ENCODE results near the gene MAJIN. TPM values are rescaled to one million over a fixed set of nuclear protein-coding genes. Genes with fewer than 3 reads are reported as not detected.
"Not testable (repeated sequence)": the region's sequence is repeated elsewhere in the genome, so short reads cannot be mapped to it uniquely, and the experiment has no call there.

MAJIN gene
- total and polyA plus RNA-seq, 5 donors = not detected

DNA sequence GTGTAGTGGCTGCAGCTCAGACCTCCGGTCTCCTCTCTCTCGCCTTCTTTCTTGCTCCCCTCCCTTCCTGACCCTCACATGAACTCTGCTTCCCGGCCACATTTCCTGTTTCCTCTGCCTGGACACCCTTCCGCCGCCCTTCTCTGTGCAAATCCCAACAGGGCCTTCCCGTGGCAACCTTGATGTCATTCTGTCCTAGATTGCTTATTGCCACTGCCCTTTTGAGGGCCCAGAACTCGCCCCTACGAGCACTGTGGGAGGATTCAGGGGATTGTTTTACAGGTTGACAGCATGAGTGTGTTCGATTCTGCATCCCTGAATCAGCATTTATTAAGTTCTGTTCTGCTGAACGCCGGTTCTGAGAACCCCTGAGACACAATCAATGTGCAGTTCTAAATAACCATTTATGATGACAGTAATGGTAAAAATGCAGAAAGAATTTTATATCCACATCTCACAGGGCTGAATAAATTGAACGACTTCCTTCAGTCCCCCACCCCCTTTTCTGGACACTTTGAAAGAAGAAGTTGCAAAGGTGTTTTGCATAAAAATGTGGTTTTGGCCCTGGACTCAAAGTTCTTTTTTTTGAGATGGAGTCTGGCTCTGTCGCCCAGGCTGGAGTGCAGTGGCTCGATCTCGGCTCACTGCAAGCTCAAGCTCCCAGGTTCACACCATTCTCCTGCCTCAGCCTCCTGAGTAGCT, 18.5 kb upstream of the MAJIN start:
- intact Hi-C loops (cut with DNase I) = no loop called here
- no peak overlapping the region for H3K27ac ChIP-seq (ENCODE audit: low read length)
- no peaks in the 10 kb centered on the region for H3K9me3 ChIP-seq (ENCODE audit: control insufficient read depth, low read length)
- DNase-seq = peak; percentile 70 to 83 (median 80)
- H3K27me3 ChIP-seq (ENCODE audit: control insufficient read depth, insufficient read depth) = no peaks in the 10 kb centered on the region
- ATAC-seq = peak; percentile 89 to 95
- WGBS = 37% methylated on average over 15 of the region's 15 CpGs
- no peak overlapping the region for H3K4me3 ChIP-seq (ENCODE audit: low read length)
- H3K4me1 ChIP-seq (ENCODE audit: control insufficient read depth, insufficient read depth, low read length) = peaks cover 2% of the 10 kb centered on the region

DNA sequence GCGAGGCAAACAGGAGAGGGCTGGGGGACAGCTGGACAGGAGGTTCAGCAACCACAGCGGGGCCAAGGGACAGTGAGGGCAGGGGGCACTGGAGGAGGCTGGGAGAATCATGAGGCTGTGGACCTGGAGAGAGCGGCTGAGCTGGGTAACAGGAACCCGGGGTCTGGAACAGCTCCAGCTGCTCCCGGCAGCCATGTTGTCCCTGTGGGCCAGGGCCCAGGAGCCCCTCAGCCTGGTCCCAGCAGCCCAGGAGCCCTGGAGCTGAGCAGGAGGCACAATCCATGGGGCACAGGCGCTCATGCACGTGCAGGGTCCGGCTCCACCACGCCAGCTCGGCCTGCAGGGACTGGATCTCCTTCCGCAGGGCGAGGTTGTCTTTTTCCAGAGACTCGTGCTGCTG, 17.5 kb upstream of the MAJIN start:
- Histone ChIP-seq H3K27me3 (ENCODE audit: control insufficient read depth, insufficient read depth) (no peaks in the 10 kb centered on the region), H3K27ac (ENCODE audit: low read length) (no peak overlapping the region), H3K4me1 (ENCODE audit: control insufficient read depth, insufficient read depth, low read length) (peaks cover 2% of the 10 kb centered on the region), H3K4me3 (ENCODE audit: low read length) (no peak overlapping the region), H3K9me3 (ENCODE audit: control insufficient read depth, low read length) (no peaks in the 10 kb centered on the region)
- 71% methylated on average over 13 of the region's 13 CpGs for WGBS
- ATAC-seq (peak; percentile 22 to 53), DNase-seq (peak in 2 of 3 donors; percentile 58 to 59)
- intact Hi-C loops (cut with DNase I) = no loop called here

DNA sequence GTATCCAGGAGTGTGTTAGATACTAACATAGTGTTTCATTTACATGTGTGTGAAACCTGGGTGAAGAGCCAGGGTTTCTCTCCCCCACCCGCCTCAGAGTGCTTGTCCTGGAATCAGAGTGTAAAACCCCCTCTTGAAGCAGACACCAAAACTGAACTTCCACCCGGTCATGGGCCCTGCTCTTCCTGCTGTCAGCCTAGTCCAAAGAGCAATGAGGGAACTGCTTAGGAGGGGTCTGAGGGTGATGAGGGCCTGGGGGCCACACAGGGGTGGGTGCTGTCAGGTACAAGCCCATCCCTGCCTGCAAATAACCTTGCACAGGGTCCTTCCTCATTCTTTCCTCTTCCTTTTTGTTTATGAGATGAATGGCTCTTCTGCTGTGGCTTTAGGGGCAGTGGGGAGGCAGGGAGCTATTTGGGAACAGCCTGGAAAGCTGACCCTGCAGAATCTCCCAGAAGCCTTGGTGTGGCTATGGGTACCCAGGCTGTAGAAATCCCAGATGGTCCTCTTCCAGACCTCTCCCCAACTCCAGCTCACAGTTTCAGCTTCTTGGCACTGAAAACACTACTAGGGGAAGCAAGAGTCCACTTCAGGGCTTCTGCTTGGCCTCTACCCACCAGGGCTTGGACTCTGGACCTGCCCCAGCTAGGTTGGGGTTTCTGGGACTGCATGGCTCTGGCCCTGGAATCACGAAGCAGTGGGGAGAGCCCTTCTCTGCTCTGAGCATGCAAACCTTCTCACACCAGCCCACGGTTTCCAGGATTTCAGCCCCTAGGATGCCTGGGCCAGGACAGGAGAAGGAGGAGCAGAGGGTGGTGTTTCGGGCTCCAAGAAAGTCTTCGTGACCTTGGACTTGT, 16.3 kb upstream of the MAJIN start:
- intact Hi-C loops (cut with DNase I) = no loop called here
- H3K9me3 ChIP-seq (ENCODE audit: control insufficient read depth, low read length) = no peaks in the 10 kb centered on the region
- no peak overlapping the region for H3K27ac ChIP-seq (ENCODE audit: low read length)
- ATAC-seq = no peak
- no peaks in the 10 kb centered on the region for H3K27me3 ChIP-seq (ENCODE audit: control insufficient read depth, insufficient read depth)
- 80% methylated on average over 6 of the region's 6 CpGs for WGBS
- DNase-seq = no peak
- peaks cover 2% of the 10 kb centered on the region for H3K4me1 ChIP-seq (ENCODE audit: control insufficient read depth, insufficient read depth, low read length)
- H3K4me3 ChIP-seq (ENCODE audit: low read length) = no peak overlapping the region

DNA sequence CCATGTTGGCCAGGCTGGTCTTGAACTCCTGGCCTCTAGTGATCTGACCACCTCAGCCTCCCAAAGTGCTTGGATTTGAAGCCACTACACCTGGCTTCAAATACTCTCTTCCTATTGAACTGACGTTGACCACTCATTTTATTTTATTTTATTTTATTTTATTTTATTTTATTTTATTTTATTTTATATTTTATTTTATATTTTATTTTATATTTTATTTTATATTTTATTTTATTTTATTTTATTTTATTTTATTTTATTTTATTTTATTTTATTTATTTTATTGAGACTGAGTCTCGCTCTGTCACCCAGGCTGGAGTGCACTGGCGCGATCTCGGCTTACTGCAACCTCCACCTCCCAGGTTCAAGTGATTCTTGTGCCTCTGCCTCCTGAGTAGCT, 11.4 kb upstream of the MAJIN start:
- H3K27me3 ChIP-seq (ENCODE audit: control insufficient read depth, insufficient read depth); DNase-seq; H3K4me1 ChIP-seq (ENCODE audit: control insufficient read depth, insufficient read depth, low read length); intact Hi-C loops (cut with DNase I); ATAC-seq; H3K4me3 ChIP-seq (ENCODE audit: low read length); H3K27ac ChIP-seq (ENCODE audit: low read length); H3K9me3 ChIP-seq (ENCODE audit: control insufficient read depth, low read length): not testable (repeated sequence)
- 85% methylated on average over 5 of the region's 5 CpGs for WGBS

DNA sequence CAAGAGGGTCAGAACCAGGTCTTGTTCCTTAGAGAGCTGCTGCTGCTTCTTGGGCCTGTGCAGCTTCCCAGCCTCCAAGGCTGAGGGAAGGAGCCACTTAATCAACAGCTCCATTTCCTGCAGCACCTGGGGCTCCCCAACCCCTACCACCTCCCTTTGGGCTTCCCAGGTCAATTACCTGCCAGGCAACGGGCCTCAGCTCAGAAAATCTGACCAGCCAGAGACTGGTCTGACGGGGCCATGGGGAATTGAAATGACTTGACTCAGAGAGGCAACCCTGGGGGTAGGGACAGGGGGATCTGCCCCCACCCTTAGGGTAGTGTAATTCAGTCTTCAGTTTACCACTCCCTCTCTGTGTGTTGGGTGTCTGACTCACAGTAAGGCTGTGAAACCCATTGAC, 4.7 kb upstream of the MAJIN start:
- no peak for ATAC-seq
- no peak for DNase-seq
- no peaks in the 10 kb centered on the region for H3K27me3 ChIP-seq (ENCODE audit: control insufficient read depth, insufficient read depth)
- 77% methylated on average over 2 of the region's 2 CpGs for WGBS
- no peak overlapping the region for H3K4me3 ChIP-seq (ENCODE audit: low read length)
- H3K27ac ChIP-seq (ENCODE audit: low read length) = no peak overlapping the region
- H3K9me3 ChIP-seq (ENCODE audit: control insufficient read depth, low read length) = no peaks in the 10 kb centered on the region
- H3K4me1 ChIP-seq (ENCODE audit: control insufficient read depth, insufficient read depth, low read length) = no peaks in the 10 kb centered on the region
- intact Hi-C loops (cut with DNase I) = no loop called here

GRCh38 chr11:64974124-64974523, 2.2 kb upstream of the MAJIN start:
- Histone ChIP-seq H3K4me3 (ENCODE audit: low read length) (no peak overlapping the region), H3K9me3 (ENCODE audit: control insufficient read depth, low read length) (no peaks in the 10 kb centered on the region), H3K27me3 (ENCODE audit: control insufficient read depth, insufficient read depth) (no peaks in the 10 kb centered on the region), H3K27ac (ENCODE audit: low read length) (no peak overlapping the region), H3K4me1 (ENCODE audit: control insufficient read depth, insufficient read depth, low read length) (peaks cover 3% of the 10 kb centered on the region)
- no peak for ATAC-seq
- 76% methylated on average over 5 of the region's 5 CpGs for WGBS
- intact Hi-C loops (cut with DNase I) = no loop called here
- no peak for DNase-seq

DNA sequence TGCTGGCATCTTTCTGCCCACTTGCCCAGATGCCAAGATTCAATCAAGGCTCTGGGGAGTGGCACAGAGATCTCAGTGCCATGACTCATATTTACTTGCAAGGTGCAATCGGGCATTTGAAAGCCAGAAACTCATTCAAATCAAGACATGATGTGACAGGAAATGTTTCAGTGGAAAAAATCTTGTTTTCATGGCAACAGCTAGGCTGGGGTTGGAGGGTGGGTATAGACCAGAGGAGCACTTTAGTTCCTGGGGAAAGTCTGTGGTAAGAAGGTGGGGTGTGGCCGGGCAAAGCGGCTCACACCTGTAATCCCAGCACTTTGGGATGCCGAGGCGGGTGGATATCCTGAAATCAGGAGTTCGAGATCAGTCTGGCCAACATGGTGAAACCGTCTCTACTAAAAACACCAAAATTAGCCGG, 1.2 kb downstream of the MAJIN start:
- ATAC-seq (peak in 1 of 2 donors; percentile 52), DNase-seq (no peak)
- no peak overlapping the region for H3K27ac ChIP-seq (ENCODE audit: low read length)
- intact Hi-C loops (cut with DNase I) = no loop called here
- no peaks in the 10 kb centered on the region for H3K9me3 ChIP-seq (ENCODE audit: control insufficient read depth, low read length)
- no peaks in the 10 kb centered on the region for H3K27me3 ChIP-seq (ENCODE audit: control insufficient read depth, insufficient read depth)
- H3K4me1 ChIP-seq (ENCODE audit: control insufficient read depth, insufficient read depth, low read length) = peaks cover 3% of the 10 kb centered on the region
- H3K4me3 ChIP-seq (ENCODE audit: low read length) = no peak overlapping the region
- 92% methylated on average over 8 of the region's 8 CpGs for WGBS

GRCh38 chr11:64969209-64969608, 2.7 kb downstream of the MAJIN start:
- ATAC-seq (no peak), DNase-seq (no peak)
- no peak overlapping the region for H3K4me3 ChIP-seq (ENCODE audit: low read length)
- WGBS = 31% methylated on average over 5 of the region's 5 CpGs
- no peaks in the 10 kb centered on the region for H3K27me3 ChIP-seq (ENCODE audit: control insufficient read depth, insufficient read depth)
- intact Hi-C loops (cut with DNase I) = no loop called here
- H3K27ac ChIP-seq (ENCODE audit: low read length) = no peak overlapping the region
- H3K4me1 ChIP-seq (ENCODE audit: control insufficient read depth, insufficient read depth, low read length) = peaks cover 3% of the 10 kb centered on the region
- no peaks in the 10 kb centered on the region for H3K9me3 ChIP-seq (ENCODE audit: control insufficient read depth, low read length)

- H3K4me3 ChIP-seq (ENCODE audit: low read length) = no peak overlapping the region
- 92% methylated on average over 3 of the region's 3 CpGs for WGBS
- H3K27me3 ChIP-seq (ENCODE audit: control insufficient read depth, insufficient read depth) = no peaks in the 10 kb centered on the region
- DNase-seq = no peak
- no peak for ATAC-seq
- peaks cover 3% of the 10 kb centered on the region for H3K4me1 ChIP-seq (ENCODE audit: control insufficient read depth, insufficient read depth, low read length)
- H3K9me3 ChIP-seq (ENCODE audit: control insufficient read depth, low read length) = no peaks in the 10 kb centered on the region
- intact Hi-C loops (cut with DNase I) = no loop called here
- H3K27ac ChIP-seq (ENCODE audit: low read length) = no peak overlapping the region
These were observed 4.5 kb downstream of the MAJIN start for GRCh38 chr11:64967375-64967774.

DNA sequence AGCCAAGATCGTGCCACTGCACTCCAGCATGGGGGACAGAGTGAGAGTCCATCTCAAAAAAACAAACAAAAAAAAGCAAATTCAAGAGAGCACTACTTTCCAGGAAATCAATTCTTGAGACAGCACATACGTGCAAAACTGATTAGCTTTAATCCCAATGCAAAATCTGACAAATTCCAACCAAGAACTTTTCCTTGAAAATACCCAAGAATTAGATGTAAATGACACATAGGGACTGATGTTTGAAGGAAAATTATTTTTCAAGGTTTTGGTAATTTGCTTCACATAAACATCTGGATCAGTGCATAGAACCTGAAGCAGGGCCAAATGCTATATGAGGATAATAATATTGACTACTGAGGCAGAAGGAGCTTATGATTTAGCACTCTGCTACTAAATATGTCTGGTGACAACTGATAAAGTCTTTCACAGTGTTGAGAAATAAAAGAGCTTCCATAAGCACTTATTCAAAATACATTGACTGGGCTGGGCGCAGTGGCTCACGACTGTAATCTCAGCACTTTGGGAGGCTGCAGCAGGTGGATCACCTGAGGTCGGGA, 8.8 kb downstream of the MAJIN start:
- no peaks in the 10 kb centered on the region for H3K27me3 ChIP-seq (ENCODE audit: control insufficient read depth, insufficient read depth)
- 80% methylated on average over 5 of the region's 5 CpGs for WGBS

GRCh38 chr11:64960719-64961118, 11.2 kb downstream of the MAJIN start:
- Histone ChIP-seq H3K4me3 (ENCODE audit: low read length) (no peak overlapping the region), H3K4me1 (ENCODE audit: control insufficient read depth, insufficient read depth, low read length) (no peaks in the 10 kb centered on the region), H3K9me3 (ENCODE audit: control insufficient read depth, low read length) (no peaks in the 10 kb centered on the region), H3K27me3 (ENCODE audit: control insufficient read depth, insufficient read depth) (no peaks in the 10 kb centered on the region), H3K27ac (ENCODE audit: low read length) (no peak overlapping the region)
- 41% methylated on average over 4 of the region's 4 CpGs for WGBS
- no peak for DNase-seq
- intact Hi-C loops (cut with DNase I) = no loop called here
- ATAC-seq = peak; percentile 16 to 28

More for the DNA sequence above, 8.8 kb downstream of the MAJIN start:
- no peaks in the 10 kb centered on the region for H3K9me3 ChIP-seq (ENCODE audit: control insufficient read depth, low read length)
- intact Hi-C loops (cut with DNase I) = no loop called here
- no peak overlapping the region for H3K4me3 ChIP-seq (ENCODE audit: low read length)
- no peaks in the 10 kb centered on the region for H3K4me1 ChIP-seq (ENCODE audit: control insufficient read depth, insufficient read depth, low read length)
- H3K27ac ChIP-seq (ENCODE audit: low read length) = no peak overlapping the region
- ATAC-seq = no peak
- DNase-seq = no peak

All from right cardiac atrium (tissue), 5 donors.